ENCODE measurements around the gene FGF14. TPM values are rescaled to one million over a fixed set of nuclear protein-coding genes. Genes with fewer than 3 reads are reported as not detected.

The FGF14 gene
- total and polyA plus RNA-seq, 3 experiments from 2014 or later, result not detected

DNA sequence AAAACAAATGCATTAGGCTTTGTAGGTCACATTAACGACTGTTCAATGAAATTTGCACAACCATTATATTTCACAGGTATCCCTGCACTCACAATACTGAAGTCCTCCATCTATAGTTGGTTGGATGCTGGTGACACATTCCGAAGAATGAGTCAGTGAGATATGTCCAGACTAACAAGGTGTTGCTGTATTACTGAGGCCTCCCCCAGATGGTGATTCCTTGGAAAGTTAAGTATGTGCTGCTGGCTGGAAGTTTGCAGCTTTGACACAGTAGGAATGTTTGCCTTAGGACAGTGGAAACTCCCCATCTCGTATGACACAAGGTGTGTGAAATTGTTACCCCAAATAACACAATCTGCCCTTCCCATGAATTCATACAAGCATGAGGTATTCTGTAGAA, 46.6 kb downstream of the FGF14 start:
- DNase-seq, result no peak
- no peaks in the 10 kb centered on the region for H3K4me1 ChIP-seq (ENCODE audit: insufficient read depth, low read length)
- no peak overlapping the region for H3K4me3 ChIP-seq (ENCODE audit: low read length)
- no peak overlapping the region for H3K4me3 Mint-ChIP-seq
- H3K9me3 Mint-ChIP-seq, result peaks cover 0 to 2% (median 0%) of the 10 kb centered on the region in 5 donors
- CTCF ChIA-PET, result no interaction called here
- H3K36me3 ChIP-seq (ENCODE audit: insufficient read depth, low read length), result no peaks in the 10 kb centered on the region
- H3K9me3 ChIP-seq (ENCODE audit: low read length), result no peaks in the 10 kb centered on the region
- no peaks in the 10 kb centered on the region for H3K27me3 ChIP-seq (ENCODE audit: insufficient read depth, low read length, poor library complexity, severe bottlenecking)
- POLR2A ChIA-PET, result no interaction called here
- no peak overlapping the region for H3K27ac ChIP-seq (ENCODE audit: low read depth, low read length)
- no peak overlapping the region for H3K27ac Mint-ChIP-seq
- no peaks in the 10 kb centered on the region for H3K36me3 Mint-ChIP-seq
- H3K27me3 Mint-ChIP-seq, result peaks cover 0 to 32% of the 10 kb centered on the region in 2 donors
- H3K4me1 Mint-ChIP-seq, result no peaks in the 10 kb centered on the region

DNA sequence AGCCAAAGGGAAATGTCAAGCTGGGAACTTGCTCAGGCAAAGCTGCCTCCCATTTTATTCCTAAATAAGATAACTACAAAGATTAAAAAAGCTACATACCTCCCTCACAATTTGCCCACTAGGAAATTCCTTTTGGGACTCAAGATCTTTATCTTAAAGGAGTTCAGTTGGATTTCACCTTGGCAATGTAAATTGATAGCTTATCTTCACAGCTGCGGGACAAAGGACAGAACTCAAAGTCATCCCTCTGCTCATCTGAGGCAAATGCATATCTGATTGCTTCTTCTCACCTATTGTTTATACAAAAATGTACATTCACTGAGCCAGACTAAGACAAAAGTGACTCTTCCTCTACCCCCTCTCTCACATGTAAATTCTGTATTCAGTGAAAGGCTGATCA, 47.8 kb downstream of the FGF14 start:
- H3K27me3 ChIP-seq (ENCODE audit: insufficient read depth, low read length, poor library complexity, severe bottlenecking), result no peaks in the 10 kb centered on the region
- POLR2A ChIA-PET, result no interaction called here
- no peak overlapping the region for H3K27ac ChIP-seq (ENCODE audit: low read depth, low read length)
- DNase-seq, result no peak
- CTCF ChIA-PET, result no interaction called here
- Mint-ChIP-seq H3K9me3 (peaks cover 0 to 2% (median 0%) of the 10 kb centered on the region in 5 donors), H3K27ac (no peak overlapping the region), H3K36me3 (no peaks in the 10 kb centered on the region), H3K4me3 (no peak overlapping the region), H3K27me3 (peaks cover 0 to 29% of the 10 kb centered on the region in 2 donors), H3K4me1 (no peaks in the 10 kb centered on the region)
- H3K4me3 ChIP-seq (ENCODE audit: low read length), result no peak overlapping the region
- H3K36me3 ChIP-seq (ENCODE audit: insufficient read depth, low read length), result no peaks in the 10 kb centered on the region
- H3K4me1 ChIP-seq (ENCODE audit: insufficient read depth, low read length), result no peaks in the 10 kb centered on the region
- H3K9me3 ChIP-seq (ENCODE audit: low read length), result no peaks in the 10 kb centered on the region

- Histone ChIP-seq H3K27me3 (ENCODE audit: insufficient read depth, low read length, poor library complexity, severe bottlenecking) (no peaks in the 10 kb centered on the region), H3K27ac (ENCODE audit: low read depth, low read length) (no peak overlapping the region), H3K4me3 (ENCODE audit: low read length) (no peak overlapping the region), H3K4me1 (ENCODE audit: insufficient read depth, low read length) (no peaks in the 10 kb centered on the region), H3K36me3 (ENCODE audit: insufficient read depth, low read length) (no peaks in the 10 kb centered on the region), H3K9me3 (ENCODE audit: low read length) (no peaks in the 10 kb centered on the region)
- H3K9me3 Mint-ChIP-seq, result peaks cover 0 to 2% (median 0%) of the 10 kb centered on the region in 5 donors
- ChIA-PET CTCF (no interaction called here), POLR2A (no interaction called here)
- H3K4me3 Mint-ChIP-seq, result no peak overlapping the region
- no peak for DNase-seq
- peaks cover 3 to 25% of the 10 kb centered on the region in 2 donors for H3K27me3 Mint-ChIP-seq
- H3K27ac Mint-ChIP-seq, result peak overlapping the region in 1 of 8 donors; percentile 43
- no peaks in the 10 kb centered on the region for H3K36me3 Mint-ChIP-seq
- no peaks in the 10 kb centered on the region for H3K4me1 Mint-ChIP-seq
Measured at GRCh38 chr13:102351521-102351920, 50.3 kb downstream of the FGF14 start.

- Histone ChIP-seq H3K4me3 (ENCODE audit: low read length) (no peak overlapping the region), H3K9me3 (ENCODE audit: low read length) (no peaks in the 10 kb centered on the region), H3K27me3 (ENCODE audit: insufficient read depth, low read length, poor library complexity, severe bottlenecking) (no peaks in the 10 kb centered on the region), H3K4me1 (ENCODE audit: insufficient read depth, low read length) (no peaks in the 10 kb centered on the region), H3K36me3 (ENCODE audit: insufficient read depth, low read length) (no peaks in the 10 kb centered on the region), H3K27ac (ENCODE audit: low read depth, low read length) (no peak overlapping the region)
- DNase-seq, result no peak
- POLR2A ChIA-PET, result no interaction called here
- Mint-ChIP-seq H3K27me3 (peaks cover 3 to 26% of the 10 kb centered on the region in 2 donors), H3K27ac (no peak overlapping the region), H3K36me3 (no peaks in the 10 kb centered on the region), H3K9me3 (no peaks in the 10 kb centered on the region), H3K4me1 (no peaks in the 10 kb centered on the region), H3K4me3 (no peak overlapping the region)
- CTCF ChIA-PET, result no interaction called here
Measured at GRCh38 chr13:102347490-102347889, 54.4 kb downstream of the FGF14 start.

DNA sequence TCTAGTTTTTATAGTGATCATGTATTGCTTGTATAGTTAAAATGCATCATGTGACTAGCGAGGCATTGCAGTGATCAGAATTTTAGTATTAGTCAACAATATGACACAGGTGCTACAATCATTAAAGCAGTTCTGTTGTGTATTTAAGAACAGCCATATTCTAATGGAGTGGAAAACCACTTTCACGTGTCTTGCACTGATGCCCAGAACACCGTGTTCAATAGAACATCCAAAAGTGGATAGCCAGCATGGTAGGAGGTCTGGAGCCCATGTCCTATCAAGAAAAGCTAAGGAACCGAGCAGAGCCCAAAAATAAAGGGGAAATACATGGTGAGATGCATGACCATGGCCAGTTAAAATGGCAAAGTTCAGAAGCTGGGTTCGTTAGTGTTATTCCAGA, 55.1 kb downstream of the FGF14 start:
- Mint-ChIP-seq H3K27me3 (peaks cover 3 to 26% of the 10 kb centered on the region in 2 donors), H3K4me3 (no peak overlapping the region), H3K9me3 (no peaks in the 10 kb centered on the region), H3K4me1 (no peaks in the 10 kb centered on the region), H3K36me3 (no peaks in the 10 kb centered on the region), H3K27ac (no peak overlapping the region)
- ChIA-PET POLR2A (no interaction called here), CTCF (no interaction called here)
- Histone ChIP-seq H3K4me1 (ENCODE audit: insufficient read depth, low read length) (no peaks in the 10 kb centered on the region), H3K27ac (ENCODE audit: low read depth, low read length) (no peak overlapping the region), H3K27me3 (ENCODE audit: insufficient read depth, low read length, poor library complexity, severe bottlenecking) (no peaks in the 10 kb centered on the region), H3K4me3 (ENCODE audit: low read length) (no peak overlapping the region), H3K9me3 (ENCODE audit: low read length) (no peaks in the 10 kb centered on the region), H3K36me3 (ENCODE audit: insufficient read depth, low read length) (no peaks in the 10 kb centered on the region)
- DNase-seq, result no peak

DNA sequence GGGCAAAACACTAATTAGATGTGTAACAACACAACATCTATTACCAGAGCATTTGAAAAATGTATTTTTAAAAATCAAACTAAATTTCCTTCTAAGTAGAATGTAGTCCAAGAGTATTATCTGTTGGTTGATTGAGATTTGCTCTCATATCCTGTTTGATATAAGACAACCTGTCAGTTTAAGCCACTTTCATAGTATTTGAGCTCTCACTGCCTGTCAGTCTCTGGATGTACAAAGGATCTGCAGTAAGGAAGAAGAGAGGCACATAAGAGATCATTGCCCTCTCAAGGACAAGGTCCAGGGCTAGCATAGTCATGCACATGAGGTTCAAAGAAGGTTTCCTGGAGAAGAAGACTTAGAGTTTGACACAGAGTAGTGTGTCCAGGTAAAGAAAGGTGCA, 57.4 kb downstream of the FGF14 start:
- Histone ChIP-seq H3K36me3 (ENCODE audit: insufficient read depth, low read length) (no peaks in the 10 kb centered on the region), H3K4me3 (ENCODE audit: low read length) (no peak overlapping the region), H3K27me3 (ENCODE audit: insufficient read depth, low read length, poor library complexity, severe bottlenecking) (no peaks in the 10 kb centered on the region), H3K4me1 (ENCODE audit: insufficient read depth, low read length) (no peaks in the 10 kb centered on the region), H3K27ac (ENCODE audit: low read depth, low read length) (no peak overlapping the region), H3K9me3 (ENCODE audit: low read length) (no peaks in the 10 kb centered on the region)
- peaks cover 0 to 2% (median 0%) of the 10 kb centered on the region in 5 donors for H3K9me3 Mint-ChIP-seq
- no peak for DNase-seq
- H3K27ac Mint-ChIP-seq, result no peak overlapping the region
- H3K4me1 Mint-ChIP-seq, result no peaks in the 10 kb centered on the region
- ChIA-PET CTCF (no interaction called here), POLR2A (no interaction called here)
- H3K36me3 Mint-ChIP-seq, result no peaks in the 10 kb centered on the region
- H3K27me3 Mint-ChIP-seq, result peaks cover 4 to 16% of the 10 kb centered on the region in 2 donors
- H3K4me3 Mint-ChIP-seq, result no peak overlapping the region

GRCh38 chr13:102333320-102334198, 68.3 kb downstream of the FGF14 start:
- Mint-ChIP-seq H3K27ac (no peak overlapping the region), H3K27me3 (peaks cover 2 to 40% of the 10 kb centered on the region in 2 donors), H3K4me3 (no peak overlapping the region), H3K36me3 (no peaks in the 10 kb centered on the region), H3K9me3 (no peaks in the 10 kb centered on the region), H3K4me1 (no peaks in the 10 kb centered on the region)
- no peaks in the 10 kb centered on the region for H3K4me1 ChIP-seq (ENCODE audit: insufficient read depth, low read length)
- H3K36me3 ChIP-seq (ENCODE audit: insufficient read depth, low read length), result no peaks in the 10 kb centered on the region
- H3K9me3 ChIP-seq (ENCODE audit: low read length), result no peaks in the 10 kb centered on the region
- H3K27ac ChIP-seq (ENCODE audit: low read depth, low read length), result no peak overlapping the region
- CTCF ChIA-PET, result no interaction called here
- H3K4me3 ChIP-seq (ENCODE audit: low read length), result no peak overlapping the region
- no peak for DNase-seq
- POLR2A ChIA-PET, result no interaction called here
- no peaks in the 10 kb centered on the region for H3K27me3 ChIP-seq (ENCODE audit: insufficient read depth, low read length, poor library complexity, severe bottlenecking)

GRCh38 chr13:102328909-102329308, 72.9 kb downstream of the FGF14 start:
- Histone ChIP-seq H3K4me3 (ENCODE audit: low read length) (no peak overlapping the region), H3K27me3 (ENCODE audit: insufficient read depth, low read length, poor library complexity, severe bottlenecking) (no peaks in the 10 kb centered on the region), H3K4me1 (ENCODE audit: insufficient read depth, low read length) (no peaks in the 10 kb centered on the region), H3K9me3 (ENCODE audit: low read length) (no peaks in the 10 kb centered on the region), H3K36me3 (ENCODE audit: insufficient read depth, low read length) (no peaks in the 10 kb centered on the region), H3K27ac (ENCODE audit: low read depth, low read length) (no peak overlapping the region)
- no peaks in the 10 kb centered on the region for H3K9me3 Mint-ChIP-seq
- CTCF ChIA-PET, result no interaction called here
- POLR2A ChIA-PET, result no interaction called here
- H3K27ac Mint-ChIP-seq, result no peak overlapping the region
- no peak overlapping the region for H3K4me3 Mint-ChIP-seq
- H3K4me1 Mint-ChIP-seq, result no peaks in the 10 kb centered on the region
- no peaks in the 10 kb centered on the region for H3K36me3 Mint-ChIP-seq
- no peak for DNase-seq
- H3K27me3 Mint-ChIP-seq, result peaks cover 2 to 14% of the 10 kb centered on the region in 2 donors

Data from CD8-positive, alpha-beta memory T cell (primary cell).